ENCODE data around the gene GUCY2F. TPM values are rescaled to one million over a fixed set of nuclear protein-coding genes. Genes with fewer than 3 reads are reported as not detected.
A peak's percentile ranks its signal among the peaks of the same experiment; 100 is the strongest.

GUCY2F gene
- total RNA-seq, 1 experiment from 2014 or later: not detected

DNA sequence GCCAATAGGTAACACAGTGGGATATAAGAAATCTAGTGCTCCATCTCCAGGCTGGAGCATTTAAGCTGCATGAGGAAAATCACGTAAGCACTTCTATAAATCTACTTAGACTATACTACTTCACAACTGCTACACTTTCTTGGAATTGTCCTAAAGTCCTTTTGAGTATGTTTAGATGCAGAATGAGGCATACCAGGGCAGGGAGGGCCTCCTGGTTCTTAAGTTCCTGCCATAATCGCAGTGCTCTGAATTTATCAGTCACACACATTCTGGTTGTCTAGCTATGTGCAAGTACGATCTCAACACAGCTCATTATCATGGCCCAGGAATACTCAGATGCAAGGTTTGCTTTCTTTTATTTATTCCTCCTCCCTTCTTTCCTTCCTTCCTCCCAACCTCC lies 130.3 kb downstream of the GUCY2F start:
- Mint-ChIP-seq H3K4me1 (ENCODE audit: insufficient read depth, unreplicated experiment) (no peaks in the 10 kb centered on the region), H3K36me3 (ENCODE audit: insufficient read depth, unreplicated experiment) (no peaks in the 10 kb centered on the region), H3K9me3 (ENCODE audit: unreplicated experiment) (no peaks in the 10 kb centered on the region), H3K27me3 (ENCODE audit: insufficient read depth, unreplicated experiment) (peaks cover 68% of the 10 kb centered on the region), H3K27ac (ENCODE audit: low read depth, unreplicated experiment) (no peak overlapping the region), H3K4me3 (ENCODE audit: unreplicated experiment) (no peak overlapping the region)
- BruUV-seq (replicated peaks): no TSS peak
- CTCF ChIA-PET: interaction anchor here (0.8 kb wide), 1 partner anchor 693 kb away, joined by 3 read pairs; no protein-coding TSS in a partner anchor
- TF ChIP-seq, protein P1, sequence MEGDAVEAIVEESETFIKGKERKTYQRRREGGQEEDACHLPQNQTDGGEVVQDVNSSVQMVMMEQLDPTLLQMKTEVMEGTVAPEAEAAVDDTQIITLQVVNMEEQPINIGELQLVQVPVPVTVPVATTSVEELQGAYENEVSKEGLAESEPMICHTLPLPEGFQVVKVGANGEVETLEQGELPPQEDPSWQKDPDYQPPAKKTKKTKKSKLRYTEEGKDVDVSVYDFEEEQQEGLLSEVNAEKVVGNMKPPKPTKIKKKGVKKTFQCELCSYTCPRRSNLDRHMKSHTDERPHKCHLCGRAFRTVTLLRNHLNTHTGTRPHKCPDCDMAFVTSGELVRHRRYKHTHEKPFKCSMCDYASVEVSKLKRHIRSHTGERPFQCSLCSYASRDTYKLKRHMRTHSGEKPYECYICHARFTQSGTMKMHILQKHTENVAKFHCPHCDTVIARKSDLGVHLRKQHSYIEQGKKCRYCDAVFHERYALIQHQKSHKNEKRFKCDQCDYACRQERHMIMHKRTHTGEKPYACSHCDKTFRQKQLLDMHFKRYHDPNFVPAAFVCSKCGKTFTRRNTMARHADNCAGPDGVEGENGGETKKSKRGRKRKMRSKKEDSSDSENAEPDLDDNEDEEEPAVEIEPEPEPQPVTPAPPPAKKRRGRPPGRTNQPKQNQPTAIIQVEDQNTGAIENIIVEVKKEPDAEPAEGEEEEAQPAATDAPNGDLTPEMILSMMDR (IDR thresholded peaks at IDR 0.05; ENCODE audit: unreplicated experiment): no peak
- intact Hi-C loops (cut with micrococcal nuclease): no loop called here
- POLR2A ChIA-PET: interaction anchor here (0.7 kb wide), 1 partner anchor 634 kb away, joined by 3 read pairs; no protein-coding TSS in a partner anchor
- DNase-seq (ENCODE audit: unreplicated experiment): no peak

DNA sequence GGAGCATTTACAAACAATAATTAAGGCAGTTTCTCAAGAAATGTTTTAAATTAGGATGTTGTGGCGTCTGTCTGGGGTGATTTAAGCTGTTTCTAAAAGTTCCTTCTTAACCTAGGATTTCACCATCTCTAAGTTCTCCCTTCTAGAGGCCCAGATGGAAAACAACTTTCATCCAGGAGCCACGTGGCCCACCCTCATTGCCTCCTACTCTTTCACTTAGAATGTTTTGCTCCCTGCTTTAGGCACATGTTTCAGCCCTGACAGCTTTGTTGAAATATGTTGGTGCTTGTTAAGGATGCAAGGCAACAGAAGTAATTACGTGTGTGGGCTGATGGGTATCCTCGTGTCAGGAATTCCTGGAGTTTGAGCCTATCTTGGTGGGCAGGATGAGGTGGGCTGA lies 131.3 kb downstream of the GUCY2F start:
- H3K36me3 Mint-ChIP-seq (ENCODE audit: insufficient read depth, unreplicated experiment): no peaks in the 10 kb centered on the region
- H3K4me1 Mint-ChIP-seq (ENCODE audit: insufficient read depth, unreplicated experiment): no peaks in the 10 kb centered on the region
- H3K9me3 Mint-ChIP-seq (ENCODE audit: unreplicated experiment): no peaks in the 10 kb centered on the region
- H3K27ac Mint-ChIP-seq (ENCODE audit: low read depth, unreplicated experiment): no peak overlapping the region
- BruUV-seq (replicated peaks): no TSS peak
- CTCF ChIA-PET: interaction anchor here (0.6 to 0.7 kb wide), 2 partner anchors 65 to 659 kb away, joined by 5 read pairs; no protein-coding TSS in a partner anchor
- TF ChIP-seq, protein P1 (IDR thresholded peaks at IDR 0.05; ENCODE audit: unreplicated experiment): no peak
- H3K4me3 Mint-ChIP-seq (ENCODE audit: unreplicated experiment): no peak overlapping the region
- H3K27me3 Mint-ChIP-seq (ENCODE audit: insufficient read depth, unreplicated experiment): peaks cover 63% of the 10 kb centered on the region
- POLR2A ChIA-PET: interaction anchor here (0.8 kb wide), 1 partner anchor 10 kb away, joined by 5 read pairs; no protein-coding TSS in a partner anchor
- DNase-seq (ENCODE audit: unreplicated experiment): no peak
- intact Hi-C loops (cut with micrococcal nuclease): no loop called here

DNA sequence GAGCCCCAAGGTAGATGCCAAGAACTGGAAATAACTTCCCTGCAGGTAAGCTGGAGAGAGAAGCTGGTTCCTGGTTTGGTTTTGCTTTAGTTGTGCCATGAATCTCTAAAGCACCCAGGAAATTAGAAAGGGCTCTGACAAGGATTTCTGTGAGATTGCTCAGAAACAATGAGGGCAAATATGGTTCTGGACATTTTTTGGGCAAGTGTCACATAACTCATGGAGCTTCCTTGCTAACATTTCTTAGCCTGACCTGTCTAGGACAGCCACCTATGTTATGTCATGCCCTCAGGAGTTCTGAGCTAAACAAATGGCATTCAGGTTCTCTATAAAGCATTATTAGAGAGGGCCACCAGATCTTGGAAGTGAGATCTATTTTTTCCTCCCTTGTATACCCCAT lies 131.8 kb downstream of the GUCY2F start:
- ChIA-PET CTCF (interaction anchor here (0.7 kb wide), 1 partner anchor 64 kb away, joined by 5 read pairs; no protein-coding TSS in a partner anchor), POLR2A (interaction anchor here (0.8 kb wide), 1 partner anchor 10 kb away, joined by 5 read pairs; no protein-coding TSS in a partner anchor)
- no peaks in the 10 kb centered on the region for H3K9me3 Mint-ChIP-seq (ENCODE audit: unreplicated experiment)
- TF ChIP-seq, protein P1 (IDR thresholded peaks at IDR 0.05; ENCODE audit: unreplicated experiment): no peak
- H3K4me1 Mint-ChIP-seq (ENCODE audit: insufficient read depth, unreplicated experiment): no peaks in the 10 kb centered on the region
- no peaks in the 10 kb centered on the region for H3K36me3 Mint-ChIP-seq (ENCODE audit: insufficient read depth, unreplicated experiment)
- intact Hi-C loops (cut with micrococcal nuclease): no loop called here
- DNase-seq (ENCODE audit: unreplicated experiment): no peak
- no peak overlapping the region for H3K4me3 Mint-ChIP-seq (ENCODE audit: unreplicated experiment)
- no TSS peak for BruUV-seq (replicated peaks)
- H3K27ac Mint-ChIP-seq (ENCODE audit: low read depth, unreplicated experiment): no peak overlapping the region
- peaks cover 58% of the 10 kb centered on the region for H3K27me3 Mint-ChIP-seq (ENCODE audit: insufficient read depth, unreplicated experiment)

DNA sequence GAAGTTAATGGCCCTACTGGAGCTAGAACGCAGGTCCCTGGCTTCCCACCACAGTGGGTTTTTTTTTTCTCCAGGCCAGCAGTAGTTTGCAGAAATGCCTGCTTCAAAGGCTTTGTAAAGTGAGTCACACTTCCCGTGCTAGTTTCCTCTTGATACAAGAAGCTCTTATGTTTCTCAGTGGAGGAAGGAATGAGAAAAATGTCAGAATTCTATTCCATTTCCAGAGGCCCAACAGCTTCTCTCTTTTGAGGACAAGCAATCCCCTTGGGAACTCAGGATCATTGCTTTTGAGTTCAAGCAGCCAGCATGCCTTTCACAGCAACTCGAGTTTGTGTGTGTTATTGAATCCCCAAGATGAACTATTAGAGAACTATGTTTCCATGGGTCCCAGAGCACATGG lies 134.3 kb downstream of the GUCY2F start:
- H3K27ac Mint-ChIP-seq (ENCODE audit: low read depth, unreplicated experiment): no peak overlapping the region
- no peaks in the 10 kb centered on the region for H3K9me3 Mint-ChIP-seq (ENCODE audit: unreplicated experiment)
- H3K36me3 Mint-ChIP-seq (ENCODE audit: insufficient read depth, unreplicated experiment): no peaks in the 10 kb centered on the region
- no peak overlapping the region for H3K4me3 Mint-ChIP-seq (ENCODE audit: unreplicated experiment)
- TF ChIP-seq, protein P1 (IDR thresholded peaks at IDR 0.05; ENCODE audit: unreplicated experiment): no peak
- peaks cover 33% of the 10 kb centered on the region for H3K27me3 Mint-ChIP-seq (ENCODE audit: insufficient read depth, unreplicated experiment)
- DNase-seq (ENCODE audit: unreplicated experiment): peak; percentile 36
- POLR2A ChIA-PET: interaction anchor here (0.6 to 1.0 kb wide), 3 partner anchors 8 to 182 kb away, joined by 3 read pairs; no protein-coding TSS in a partner anchor
- intact Hi-C loops (cut with micrococcal nuclease): no loop called here
- CTCF ChIA-PET: no interaction called here
- no TSS peak for BruUV-seq (replicated peaks)
- no peaks in the 10 kb centered on the region for H3K4me1 Mint-ChIP-seq (ENCODE audit: insufficient read depth, unreplicated experiment)
